NT2/D1 (cell line): Measurements from ENCODE around the gene MAP3K20.

Experiments used
- SUZ12 ChIP-seq: IDR thresholded peaks from 2 replicates; pipeline ENCODE4 v1.6.1; 2011; ENCODE audit not compliant: insufficient read length, insufficient read depth; ENCODE audit errors: extremely low read depth
- ZNF274 ChIP-seq: IDR thresholded peaks from 2 replicates; pipeline ENCODE4 v1.6.1; 2011; ENCODE audit warnings: mild to moderate bottlenecking, low read depth, low read length

GRCh38 chr2:173217116-173217840, 141.6 kb downstream of the MAP3K20 start:
- TF ChIP-seq ZNF274 (no peak), SUZ12 (no peak)
